ENCODE data around the gene ALS2CL. TPM values are rescaled to one million over a fixed set of nuclear protein-coding genes. Genes with fewer than 3 reads are reported as not detected.

ALS2CL gene
- total and polyA plus RNA-seq, 2 donors (not counting 3 experiments of a cell fraction or from before 2014, with no cell fraction given) = 7.8 to 10.1 TPM

DNA sequence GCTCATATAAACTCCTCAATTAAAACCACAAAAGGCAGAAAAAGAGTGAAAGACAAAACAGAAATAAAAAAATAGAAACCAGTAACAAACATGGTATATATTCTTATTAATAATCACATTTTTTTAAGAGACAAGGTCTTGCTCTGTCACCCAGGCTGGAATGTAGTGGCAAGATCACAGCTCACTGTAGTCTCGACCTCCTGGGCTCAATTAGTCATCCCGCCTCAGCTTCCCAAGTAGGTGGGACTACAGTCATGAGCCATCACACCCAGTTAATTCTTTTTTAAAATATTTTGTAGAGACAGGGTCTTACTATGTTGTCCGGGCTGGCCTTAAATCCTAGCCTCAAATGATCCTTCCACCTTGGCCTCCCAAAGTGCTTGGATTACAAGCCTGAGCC, 44.0 kb downstream of the ALS2CL start:
- dilution Hi-C loops (cut with MboI; ENCODE audit: extremely low pct_ligation_motif_present, low sequenced_read_pairs) = no loop called here
- BruUV-seq (replicated peaks) = no TSS peak
- Histone ChIP-seq H3K36me3 (ENCODE audit: control insufficient read depth in 2 of 2, extremely low read depth in 1 of 2, insufficient read depth in 2 of 2, low read length in 2 of 2) (no peaks in the 10 kb centered on the region), H3K9ac (replicated peaks; ENCODE audit: extremely low read depth, insufficient read depth, low read length) (no peak overlapping the region), H3K9me3 (replicated peaks; ENCODE audit: control insufficient read depth, insufficient read depth, low read length) (no peaks in the 10 kb centered on the region), H3K79me2 (ENCODE audit: control insufficient read depth, insufficient read depth, low read length) (no peaks in the 10 kb centered on the region), H3K4me1 (ENCODE audit: control insufficient read depth, extremely low read depth, insufficient read depth, low read length) (no peaks in the 10 kb centered on the region), H3K4me3 (replicated peaks in 1 of 3; ENCODE audit: insufficient read depth in 1 of 3, low read depth in 1 of 3, low read length in 3 of 3) (no peak overlapping the region), H3K4me2 (ENCODE audit: insufficient read depth, low read length) (no peak overlapping the region), H3K27ac (ENCODE audit: insufficient read depth, low read depth, low read length) (no peak overlapping the region), H3K27me3 (ENCODE audit: control insufficient read depth in 2 of 2, insufficient read depth in 2 of 2, low read length in 2 of 2) (peaks cover 4 to 7% of the 10 kb centered on the region in 2 experiments), H4K20me1 (replicated peaks; ENCODE audit: control insufficient read depth, extremely low read depth, insufficient read depth, low read length) (no peaks in the 10 kb centered on the region), H2AFZ (ENCODE audit: low read depth, low read length) (no peak overlapping the region), H3K9me1 (replicated peaks; ENCODE audit: control insufficient read depth, extremely low read depth, insufficient read depth, low read length) (no peaks in the 10 kb centered on the region)
- POLR2A ChIA-PET = no interaction called here
- intact Hi-C loops (cut with micrococcal nuclease) = no loop called here
- FAIRE-seq = no peak
- no peak for DNase-seq (ENCODE audit: low read depth, low spot score)
- CTCF ChIA-PET = interaction anchor here (0.8 kb wide), 1 partner anchor 20 kb away, joined by 3 read pairs; no protein-coding TSS in a partner anchor
- TF ChIP-seq MYC (IDR thresholded peaks at IDR 0.05; ENCODE audit: low read depth, low read length) (no peak), POLR2AphosphoS5 (IDR thresholded peaks at IDR 0.05; ENCODE audit: insufficient read depth, low read depth, low read length) (no peak)

GRCh38 chr3:46648096-46648495, 45.4 kb downstream of the ALS2CL start:
- no peak overlapping the region for H3K4me3 ChIP-seq (replicated peaks in 1 of 3; ENCODE audit: insufficient read depth in 1 of 3, low read depth in 1 of 3, low read length in 3 of 3)
- intact Hi-C loops (cut with micrococcal nuclease) (no loop called here), dilution Hi-C loops (cut with MboI; ENCODE audit: extremely low pct_ligation_motif_present, low sequenced_read_pairs) (no loop called here)
- TF ChIP-seq GATA2 (IDR thresholded peaks at IDR 0.05; ENCODE audit: insufficient read depth, insufficient read length, low read depth, low read length) (no peak), CTCF (IDR thresholded peaks at IDR 0.05; ENCODE audit: extremely low read depth in 1 of 2, insufficient read depth in 1 of 2, low read depth in 1 of 2, low read length in 2 of 2) (no peak), FOS (IDR thresholded peaks at IDR 0.05; ENCODE audit: borderline replicate concordance, insufficient read depth, low read length) (no peak), POLR2AphosphoS5 (IDR thresholded peaks at IDR 0.05; ENCODE audit: insufficient read depth, low read depth, low read length) (no peak), EZH2 (IDR thresholded peaks at IDR 0.05; ENCODE audit: borderline replicate concordance, low read depth, low read length, severe bottlenecking) (no peak), JUN (IDR thresholded peaks at IDR 0.05; ENCODE audit: borderline replicate concordance, insufficient read depth, insufficient read length, low read depth) (no peak), POLR2A (IDR thresholded peaks at IDR 0.05; ENCODE audit: low read depth, low read length) (no peak), MAX (IDR thresholded peaks at IDR 0.05; ENCODE audit: insufficient read depth, insufficient read length) (no peak), MYC (IDR thresholded peaks at IDR 0.05; ENCODE audit: low read depth, low read length) (no peak)
- DNase-seq (ENCODE audit: low read depth, low spot score) = no peak
- H3K9ac ChIP-seq (replicated peaks; ENCODE audit: extremely low read depth, insufficient read depth, low read length) = no peak overlapping the region
- ChIA-PET POLR2A (no interaction called here), CTCF (interaction anchor here (0.6 kb wide), 1 partner anchor 1409 kb away, joined by 4 read pairs; no protein-coding TSS in a partner anchor)
- no peaks in the 10 kb centered on the region for H4K20me1 ChIP-seq (replicated peaks; ENCODE audit: control insufficient read depth, extremely low read depth, insufficient read depth, low read length)
- H3K36me3 ChIP-seq (ENCODE audit: control insufficient read depth in 2 of 2, extremely low read depth in 1 of 2, insufficient read depth in 2 of 2, low read length in 2 of 2) = no peaks in the 10 kb centered on the region
- BruUV-seq (replicated peaks) = no TSS peak
- no peaks in the 10 kb centered on the region for H3K4me1 ChIP-seq (ENCODE audit: control insufficient read depth, extremely low read depth, insufficient read depth, low read length)
- H3K27me3 ChIP-seq (ENCODE audit: control insufficient read depth in 2 of 2, insufficient read depth in 2 of 2, low read length in 2 of 2) = peaks cover 7% of the 10 kb centered on the region in 2 experiments
- no peak overlapping the region for H3K4me2 ChIP-seq (ENCODE audit: insufficient read depth, low read length)
- no peak overlapping the region for H2AFZ ChIP-seq (ENCODE audit: low read depth, low read length)
- H3K27ac ChIP-seq (ENCODE audit: insufficient read depth, low read depth, low read length) = no peak overlapping the region
- no peaks in the 10 kb centered on the region for H3K9me1 ChIP-seq (replicated peaks; ENCODE audit: control insufficient read depth, extremely low read depth, insufficient read depth, low read length)
- H3K79me2 ChIP-seq (ENCODE audit: control insufficient read depth, insufficient read depth, low read length) = no peaks in the 10 kb centered on the region
- no peaks in the 10 kb centered on the region for H3K9me3 ChIP-seq (replicated peaks; ENCODE audit: control insufficient read depth, insufficient read depth, low read length)
- FAIRE-seq = no peak

Measured in endothelial cell of umbilical vein (primary cell).